ENCODE data around the gene EDIL3.

EDIL3 gene

GRCh38 chr5:84381502-84382362 is 2.9 kb downstream of the EDIL3 start:
- Histone ChIP-seq H3K27me3 (ENCODE audit: low read depth, low read length) (no peaks in the 10 kb centered on the region), H3K36me3 (replicated peaks; ENCODE audit: low read depth, low read length) (no peaks in the 10 kb centered on the region), H3K9ac (ENCODE audit: low read length) (no peak overlapping the region), H3K27ac (ENCODE audit: low read length) (no peak overlapping the region), H3K4me3 (ENCODE audit: low read length) (no peak overlapping the region), H2AFZ (ENCODE audit: low read depth, low read length) (no peak overlapping the region), H3K9me3 (ENCODE audit: insufficient read depth, low read length) (no peaks in the 10 kb centered on the region), H4K20me1 (ENCODE audit: insufficient read depth, low read length) (no peaks in the 10 kb centered on the region), H3K4me2 (ENCODE audit: low read length) (no peak overlapping the region), H3K4me1 (ENCODE audit: low read length) (no peaks in the 10 kb centered on the region), H3K79me2 (ENCODE audit: low read length) (no peaks in the 10 kb centered on the region)
- TF ChIP-seq CTCF (IDR thresholded peaks at IDR 0.05; ENCODE audit: low read depth, low read length) (no peak), EZH2phosphoT487 (IDR thresholded peaks at IDR 0.05; ENCODE audit: low read depth) (no peak)

GRCh38 chr5:84379749-84380148 is 4.9 kb downstream of the EDIL3 start:
- H3K79me2 ChIP-seq (ENCODE audit: low read length), result no peaks in the 10 kb centered on the region
- H4K20me1 ChIP-seq (ENCODE audit: insufficient read depth, low read length), result no peaks in the 10 kb centered on the region
- H3K4me3 ChIP-seq (ENCODE audit: low read length), result no peak overlapping the region
- H3K4me2 ChIP-seq (ENCODE audit: low read length), result no peak overlapping the region
- H3K9ac ChIP-seq (ENCODE audit: low read length), result no peak overlapping the region
- TF ChIP-seq EZH2phosphoT487 (IDR thresholded peaks at IDR 0.05; ENCODE audit: low read depth) (no peak), CTCF (IDR thresholded peaks at IDR 0.05; ENCODE audit: low read depth, low read length) (no peak)
- H3K4me1 ChIP-seq (ENCODE audit: low read length), result no peaks in the 10 kb centered on the region
- no peaks in the 10 kb centered on the region for H3K36me3 ChIP-seq (replicated peaks; ENCODE audit: low read depth, low read length)
- no peaks in the 10 kb centered on the region for H3K27me3 ChIP-seq (ENCODE audit: low read depth, low read length)
- H3K9me3 ChIP-seq (ENCODE audit: insufficient read depth, low read length), result no peaks in the 10 kb centered on the region
- H2AFZ ChIP-seq (ENCODE audit: low read depth, low read length), result no peak overlapping the region
- no peak overlapping the region for H3K27ac ChIP-seq (ENCODE audit: low read length)

- H3K27me3 ChIP-seq (ENCODE audit: low read depth, low read length), result no peaks in the 10 kb centered on the region
- H3K27ac ChIP-seq (ENCODE audit: low read length), result no peak overlapping the region
- H3K36me3 ChIP-seq (replicated peaks; ENCODE audit: low read depth, low read length), result no peaks in the 10 kb centered on the region
- H3K4me1 ChIP-seq (ENCODE audit: low read length), result no peaks in the 10 kb centered on the region
- no peaks in the 10 kb centered on the region for H3K79me2 ChIP-seq (ENCODE audit: low read length)
- H2AFZ ChIP-seq (ENCODE audit: low read depth, low read length), result no peak overlapping the region
- TF ChIP-seq EZH2phosphoT487 (IDR thresholded peaks at IDR 0.05; ENCODE audit: low read depth) (no peak), CTCF (IDR thresholded peaks at IDR 0.05; ENCODE audit: low read depth, low read length) (no peak)
- no peak overlapping the region for H3K4me3 ChIP-seq (ENCODE audit: low read length)
- no peak overlapping the region for H3K9ac ChIP-seq (ENCODE audit: low read length)
- H4K20me1 ChIP-seq (ENCODE audit: insufficient read depth, low read length), result no peaks in the 10 kb centered on the region
- H3K4me2 ChIP-seq (ENCODE audit: low read length), result no peak overlapping the region
- no peaks in the 10 kb centered on the region for H3K9me3 ChIP-seq (ENCODE audit: insufficient read depth, low read length)
Observed at GRCh38 chr5:84378961-84379360, 5.7 kb downstream of the EDIL3 start.

- no peaks in the 10 kb centered on the region for H4K20me1 ChIP-seq (ENCODE audit: insufficient read depth, low read length)
- H3K27me3 ChIP-seq (ENCODE audit: low read depth, low read length), result no peaks in the 10 kb centered on the region
- TF ChIP-seq EZH2phosphoT487 (IDR thresholded peaks at IDR 0.05; ENCODE audit: low read depth) (no peak), CTCF (IDR thresholded peaks at IDR 0.05; ENCODE audit: low read depth, low read length) (no peak)
- H3K9me3 ChIP-seq (ENCODE audit: insufficient read depth, low read length), result no peaks in the 10 kb centered on the region
- H2AFZ ChIP-seq (ENCODE audit: low read depth, low read length), result no peak overlapping the region
- H3K79me2 ChIP-seq (ENCODE audit: low read length), result no peaks in the 10 kb centered on the region
- no peak overlapping the region for H3K27ac ChIP-seq (ENCODE audit: low read length)
- no peak overlapping the region for H3K9ac ChIP-seq (ENCODE audit: low read length)
- H3K36me3 ChIP-seq (replicated peaks; ENCODE audit: low read depth, low read length), result no peaks in the 10 kb centered on the region
- no peaks in the 10 kb centered on the region for H3K4me1 ChIP-seq (ENCODE audit: low read length)
- H3K4me3 ChIP-seq (ENCODE audit: low read length), result no peak overlapping the region
- no peak overlapping the region for H3K4me2 ChIP-seq (ENCODE audit: low read length)
Observed at GRCh38 chr5:84378420-84378819, 6.3 kb downstream of the EDIL3 start.
